Measurements from ENCODE around the gene NATD1.

- TF ChIP-seq EZH2 (IDR thresholded peaks at IDR 0.05; ENCODE audit: borderline replicate concordance, low read depth, low read length, severe bottlenecking), result no peak
- TF ChIP-seq CTCF (IDR thresholded peaks at IDR 0.05; ENCODE audit: borderline replicate concordance, extremely low read depth, low read length, poor library complexity, severe bottlenecking), result no peak
Measured at GRCh38 chr17:21193031-21193430, 60.2 kb downstream of the NATD1 start.
